H1 (cell line): Measurements from ENCODE around the gene SHH. TPM values are rescaled to one million over a fixed set of nuclear protein-coding genes. Genes with fewer than 3 reads are reported as not detected.

Experiments
- CREB1 ChIP-seq: IDR thresholded peaks from 2 replicates; pipeline ENCODE4 v1.6.1; 2012; ENCODE audit warnings: inconsistent platforms
- CTBP2 ChIP-seq: IDR thresholded peaks from 2 replicates; pipeline ENCODE4 v1.7.0; 2011; ENCODE audit warnings: borderline replicate concordance, mild to moderate bottlenecking, moderate library complexity, mixed read lengths, low read length; ENCODE audit not compliant: insufficient read depth, insufficient read length
- EGR1 ChIP-seq: IDR thresholded peaks from 2 replicates; pipeline ENCODE4 v1.6.1; 2011; ENCODE audit warnings: low read depth, low read length, borderline replicate concordance
- GABPA ChIP-seq: IDR thresholded peaks from 2 replicates; pipeline ENCODE4 v1.6.1; 2011; ENCODE audit warnings: mild to moderate bottlenecking, low read length, moderate library complexity, borderline replicate concordance; ENCODE audit not compliant: insufficient read depth
- GTF2F1 ChIP-seq: IDR thresholded peaks from 2 replicates; pipeline ENCODE4 v1.6.1; 2012; ENCODE audit warnings: low read depth, low read length, improper control_type of control experiment, borderline replicate concordance
- HDAC6 ChIP-seq: IDR thresholded peaks from one replicate; pipeline ENCODE4 v1.7.1; 2012; ENCODE audit warnings: low read depth, mild to moderate bottlenecking, inconsistent platforms, low read length, moderate library complexity
- JUND ChIP-seq: IDR thresholded peaks from 2 replicates; pipeline ENCODE4 v1.6.1; 2011; ENCODE audit warnings: mild to moderate bottlenecking, improper control_type of control experiment, low read length
- KDM4A ChIP-seq: IDR thresholded peaks from one replicate; pipeline ENCODE4 v1.7.1; 2012; ENCODE audit warnings: low read depth, mild to moderate bottlenecking, moderate library complexity, low read length, inconsistent platforms; ENCODE audit not compliant: severe bottlenecking
- KDM5A ChIP-seq: fragments of 200-600 bp; IDR thresholded peaks from 2 replicates; pipeline ENCODE4 v1.7.1; 2012; ENCODE audit warnings: mild to moderate bottlenecking, low read length, inconsistent platforms, mixed read lengths
- NANOG ChIP-seq: IDR thresholded peaks from 2 replicates; pipeline ENCODE4 v1.6.1; 2011; ENCODE audit warnings: low read length, low read depth, mild to moderate bottlenecking, inconsistent platforms; ENCODE audit not compliant: insufficient read depth, poor library complexity, severe bottlenecking
- POLR2AphosphoS5 ChIP-seq: IDR thresholded peaks from 2 replicates; pipeline ENCODE4 v1.6.1; 2011; ENCODE audit warnings: low read depth, low read length
- POU5F1 ChIP-seq: IDR thresholded peaks from 2 replicates; pipeline ENCODE4 v1.6.1; 2011; ENCODE audit warnings: low read depth, mild to moderate bottlenecking, low read length, moderate library complexity
- RNF2 ChIP-seq: fragments of 200-900, 300-1000 bp; sonication (generic); IDR thresholded peaks from 2 replicates; pipeline ENCODE4 v1.7.1; 2016; ENCODE audit warnings: borderline replicate concordance, low read depth, mild to moderate bottlenecking, antibody characterized with exemption, low read length; ENCODE audit not compliant: poor library complexity, severe bottlenecking; ENCODE audit errors: missing control alignments
- SAP30 ChIP-seq: fragments of 300-600 bp; sonication (generic); IDR thresholded peaks from 2 replicates; pipeline ENCODE4 v1.7.1; 2012; ENCODE audit warnings: low read length, moderate library complexity, mild to moderate bottlenecking, inconsistent platforms; ENCODE audit not compliant: insufficient read depth, insufficient replicate concordance
- SIX5 ChIP-seq: IDR thresholded peaks from 2 replicates; pipeline ENCODE4 v1.6.1; 2011; ENCODE audit warnings: mild to moderate bottlenecking, low read depth, low read length
- SRF ChIP-seq: IDR thresholded peaks from 2 replicates; pipeline ENCODE4 v1.6.1; 2011; ENCODE audit warnings: mild to moderate bottlenecking, low read depth, low read length, moderate library complexity
- TBP ChIP-seq: IDR thresholded peaks from 2 replicates; pipeline ENCODE4 v1.6.1; 2011; ENCODE audit warnings: low read depth, low read length, improper control_type of control experiment
- TEAD4 ChIP-seq: IDR thresholded peaks from 2 replicates; pipeline ENCODE4 v1.6.1; 2012; ENCODE audit warnings: low read depth, low read length, inconsistent platforms, mixed read lengths
- polyA plus RNA-seq, 7 experiments: library from polyadenylated mRNA; depleted of rRNA in 3 of 7; stranded (reverse) in 5 of 7; unstranded in 2 of 7; fragments of >200 nt in 5 of 7; fragments of 200-250 nt in 2 of 7; gene quantifications; 1 replicate in 5 of 7; 2 replicates in 1 of 7; 4 replicates in 1 of 7; pipeline versions ENCODE4 v1.2.1 to v1.2.3, GENCODE V29; 2011 to 2013; ENCODE audit warnings: missing spikeins in 2 of 7, mixed read lengths in 2 of 7
- total RNA-seq: library from RNA; stranded (reverse); fragmentation: NEBNext Ultra II Directional; extraction: Animal tissue kit (Norgen Biotek cat#: 25700); gene quantifications from 2 replicates; pipeline ENCODE4 v1.2.1, GENCODE V29; 2021
- TF ChIP-seq, protein P1 (sequence below), 3 experiments: IDR thresholded peaks; 1 replicate in 2 of 3; 2 replicates in 1 of 3; pipeline versions ENCODE4 v1.5.1 to v1.6.1; 2011; ENCODE audit warnings: low read length in 3 of 3, mild to moderate bottlenecking in 3 of 3, inconsistent platforms in 2 of 3, low read depth in 1 of 3, moderate library complexity in 1 of 3; ENCODE audit not compliant: insufficient read depth in 1 of 3; ENCODE audit errors: control extremely low read depth in 1 of 3

Gene SHH
- total and polyA plus RNA-seq, 2 of the 8 experiments (the other 6 are each of a cell fraction or from before 2014, with no cell fraction given), result not detected

DNA sequence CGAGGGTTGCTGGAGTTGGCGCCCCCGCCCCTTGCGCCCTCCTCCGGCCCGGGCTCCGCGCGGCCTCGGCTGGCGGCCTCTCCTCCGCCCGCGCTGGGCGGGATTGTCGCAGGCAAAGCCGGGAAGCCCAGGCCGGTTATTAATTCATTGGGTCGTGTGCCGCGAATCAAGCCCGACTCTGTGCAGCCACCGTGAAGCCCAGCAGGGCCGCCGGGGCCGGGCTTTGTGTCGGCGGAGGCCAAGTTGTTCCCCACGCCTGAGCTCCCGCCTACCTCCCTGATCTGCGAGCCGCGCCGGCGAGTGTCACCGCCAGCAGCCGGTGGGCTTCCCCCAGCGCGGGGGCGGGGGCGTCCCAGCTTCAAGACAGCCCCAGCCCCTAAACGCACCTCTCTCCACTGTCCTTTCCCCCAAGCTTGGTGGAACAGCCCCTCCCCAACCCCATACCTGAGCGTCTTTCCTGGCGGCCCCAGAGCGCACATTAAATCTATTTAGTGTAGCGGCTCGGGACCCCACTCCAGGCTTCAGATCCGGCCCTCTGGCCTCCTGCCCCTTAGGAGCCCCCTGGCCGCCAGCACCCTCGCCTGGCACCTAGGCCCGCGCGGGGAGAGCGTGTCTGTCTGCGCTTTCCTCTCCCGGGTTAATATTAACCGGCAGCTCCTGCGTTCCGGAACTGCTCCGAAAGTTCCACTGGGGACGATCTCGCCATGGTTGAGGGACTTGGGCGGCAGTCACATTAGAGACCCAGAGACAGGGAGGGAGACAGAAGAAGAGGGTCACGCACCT, 3.5 kb downstream of the SHH start (continued):
- TF ChIP-seq HDAC6 (no peak), JUND (no peak), NANOG (no peak), SAP30 (no peak), KDM5A (no peak), CREB1 (no peak), TBP (no peak), TEAD4 (no peak), EGR1 (no peak), KDM4A (peak; percentile 27), RNF2 (peak; percentile 46), POU5F1 (no peak), GABPA (no peak), GTF2F1 (no peak), CTBP2 (peak; percentile 60), SRF (no peak), POLR2AphosphoS5 (no peak), SIX5 (no peak)
- TF ChIP-seq, protein P1, sequence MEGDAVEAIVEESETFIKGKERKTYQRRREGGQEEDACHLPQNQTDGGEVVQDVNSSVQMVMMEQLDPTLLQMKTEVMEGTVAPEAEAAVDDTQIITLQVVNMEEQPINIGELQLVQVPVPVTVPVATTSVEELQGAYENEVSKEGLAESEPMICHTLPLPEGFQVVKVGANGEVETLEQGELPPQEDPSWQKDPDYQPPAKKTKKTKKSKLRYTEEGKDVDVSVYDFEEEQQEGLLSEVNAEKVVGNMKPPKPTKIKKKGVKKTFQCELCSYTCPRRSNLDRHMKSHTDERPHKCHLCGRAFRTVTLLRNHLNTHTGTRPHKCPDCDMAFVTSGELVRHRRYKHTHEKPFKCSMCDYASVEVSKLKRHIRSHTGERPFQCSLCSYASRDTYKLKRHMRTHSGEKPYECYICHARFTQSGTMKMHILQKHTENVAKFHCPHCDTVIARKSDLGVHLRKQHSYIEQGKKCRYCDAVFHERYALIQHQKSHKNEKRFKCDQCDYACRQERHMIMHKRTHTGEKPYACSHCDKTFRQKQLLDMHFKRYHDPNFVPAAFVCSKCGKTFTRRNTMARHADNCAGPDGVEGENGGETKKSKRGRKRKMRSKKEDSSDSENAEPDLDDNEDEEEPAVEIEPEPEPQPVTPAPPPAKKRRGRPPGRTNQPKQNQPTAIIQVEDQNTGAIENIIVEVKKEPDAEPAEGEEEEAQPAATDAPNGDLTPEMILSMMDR (IDR thresholded peaks at IDR 0.05; ENCODE audit: control extremely low read depth in 1 of 3, insufficient read depth in 1 of 3, low read depth in 1 of 3, low read length in 3 of 3), result no peak
